GM21576 (cell line): Measurements from ENCODE around the gene ADAMTS17.

ENCODE experiments used
- ATAC-seq: cut with Tn5 transposase; IDR thresholded peaks from one replicate; pipeline ENCODE4 v1.9.1; 2021; ENCODE audit warnings: mild to moderate bottlenecking, moderate library complexity; ENCODE audit not compliant: unreplicated experiment

Gene ADAMTS17

DNA sequence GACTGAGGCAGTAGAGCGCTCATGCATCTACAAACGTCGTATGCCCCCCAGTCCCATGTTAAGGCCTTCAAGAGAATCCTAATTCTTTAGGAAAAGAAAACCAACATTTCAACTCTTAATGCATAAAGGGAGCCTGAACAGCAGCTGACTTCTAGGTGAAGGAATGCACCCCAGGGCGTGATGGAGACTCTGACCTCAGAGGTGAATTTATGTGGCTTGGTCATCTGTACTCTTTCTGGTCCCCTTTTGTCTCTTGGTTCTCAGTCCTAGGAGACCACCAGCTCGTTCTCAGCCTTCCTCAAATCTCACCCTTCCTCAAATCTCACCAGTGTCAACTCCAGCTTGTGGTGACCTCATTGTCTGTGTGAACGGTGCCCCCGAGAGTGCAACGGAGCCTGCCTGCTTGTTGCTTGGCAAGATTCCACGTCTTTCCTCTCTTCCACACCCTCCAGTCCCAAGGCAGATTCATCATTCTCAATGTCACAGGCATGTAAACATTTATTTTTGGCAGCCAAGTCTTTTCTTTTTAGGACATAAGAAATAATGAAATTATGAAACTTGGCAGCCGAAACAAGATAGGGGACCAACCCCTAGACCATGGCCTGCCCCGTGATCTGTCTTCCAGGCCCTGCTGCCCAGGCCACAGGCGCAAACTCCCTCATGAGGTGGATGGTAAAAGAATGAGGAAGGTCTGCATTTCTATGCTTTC lies 166.2 kb downstream of the ADAMTS17 start:
- no peak for ATAC-seq

DNA sequence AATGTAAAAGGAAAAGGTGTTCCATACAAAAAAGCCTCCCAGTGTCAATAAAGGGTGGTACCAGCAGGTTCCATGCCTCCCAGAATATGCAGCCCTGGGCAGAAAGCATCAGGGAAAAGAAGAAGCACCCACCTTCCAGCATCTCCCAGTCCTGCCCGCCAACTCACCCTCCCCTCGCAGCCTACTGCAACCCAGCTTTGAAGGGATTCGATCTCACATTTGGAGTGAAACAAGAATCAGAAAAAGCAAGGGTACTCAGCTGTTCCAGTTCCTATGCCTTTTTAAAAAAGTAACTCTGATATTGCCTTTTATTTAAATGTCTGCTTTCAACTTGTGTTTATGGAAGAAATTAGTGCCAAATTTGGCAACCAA lies 166.9 kb downstream of the ADAMTS17 start:
- ATAC-seq, result no peak

DNA sequence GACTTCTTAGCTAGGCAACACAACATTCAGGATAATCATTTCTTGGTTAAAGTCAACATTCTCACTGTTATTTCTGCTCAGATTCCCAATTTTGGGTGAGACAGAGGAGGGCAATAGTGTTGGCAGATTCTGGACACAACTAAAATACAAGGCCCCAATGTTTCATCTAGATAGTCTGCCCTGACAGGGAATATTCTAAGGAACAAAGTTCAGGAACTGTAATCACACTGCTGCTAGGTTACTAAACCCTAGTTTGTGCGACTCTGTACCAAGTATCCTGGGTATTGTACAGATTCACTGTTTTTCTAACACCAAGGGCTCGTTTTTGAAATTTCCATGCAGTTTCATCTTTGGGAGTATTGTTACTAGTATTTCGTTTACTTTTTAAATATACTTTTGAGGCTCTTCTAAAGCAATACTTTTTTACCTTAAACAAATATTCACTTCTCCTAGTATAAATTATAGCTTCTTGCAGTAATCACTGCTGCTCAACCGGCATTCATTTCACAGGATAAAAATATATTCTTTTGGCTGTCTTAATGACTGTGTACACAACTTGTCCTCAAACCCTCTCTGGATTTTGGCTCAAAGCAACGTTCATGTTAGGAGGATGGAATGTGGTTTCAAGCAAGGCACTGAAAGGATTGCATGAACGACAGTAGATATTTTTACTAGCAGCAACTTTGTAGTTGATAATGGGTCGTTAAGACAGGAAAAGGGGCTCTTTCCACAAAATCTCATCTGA lies 167.4 kb downstream of the ADAMTS17 start:
- ATAC-seq, result no peak

DNA sequence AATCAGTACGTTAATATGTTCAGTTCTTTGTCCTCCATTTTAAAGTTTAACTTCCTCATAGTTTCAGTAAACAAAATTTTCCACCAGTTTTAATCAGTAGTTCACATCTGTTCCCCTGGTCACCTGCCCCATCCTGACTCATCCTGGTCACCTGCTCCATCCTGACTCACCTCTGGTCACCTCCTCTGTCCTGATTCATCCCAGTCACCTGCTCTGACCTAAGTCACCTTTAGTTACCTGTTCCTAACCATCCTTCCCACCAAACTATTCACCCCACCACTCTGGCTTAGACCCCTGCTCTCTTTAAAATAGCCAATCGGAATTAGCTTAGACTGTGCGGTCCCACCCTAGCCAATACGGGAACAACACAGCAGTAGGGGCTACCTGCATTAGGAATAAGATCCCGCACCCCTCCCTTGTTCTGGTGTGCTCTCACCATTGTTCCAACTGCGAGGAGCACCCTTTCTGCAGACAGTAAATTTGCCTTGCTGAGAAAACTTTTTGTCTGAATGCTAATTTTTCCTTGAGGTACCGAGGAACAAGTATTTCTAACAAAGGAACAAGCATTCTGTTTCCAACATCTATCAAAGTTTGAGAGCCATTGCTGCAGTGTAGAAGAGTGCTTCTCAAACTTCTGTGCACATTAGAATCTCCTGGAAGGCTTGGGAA lies 169.3 kb downstream of the ADAMTS17 start:
- ATAC-seq, result no peak

DNA sequence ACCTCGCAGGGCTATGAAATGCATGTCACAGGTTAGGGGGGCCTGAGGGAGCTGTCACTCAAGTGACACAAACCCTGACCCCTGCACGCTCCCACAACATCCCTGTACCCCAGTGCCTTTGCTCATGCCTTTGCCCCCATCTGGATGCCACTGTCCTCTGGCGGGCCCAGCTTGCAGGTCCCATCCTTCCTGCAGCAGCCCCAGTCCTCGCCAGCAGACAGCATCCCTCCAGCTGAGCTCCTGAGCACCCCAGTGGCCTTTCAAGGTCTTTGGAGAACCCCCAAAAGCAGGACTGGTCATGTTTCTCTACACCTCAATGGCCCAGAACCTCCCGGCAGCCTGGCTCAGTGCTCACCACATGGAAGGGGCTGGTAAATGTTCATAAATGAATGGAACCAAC lies 170.4 kb downstream of the ADAMTS17 start:
- no peak for ATAC-seq

DNA sequence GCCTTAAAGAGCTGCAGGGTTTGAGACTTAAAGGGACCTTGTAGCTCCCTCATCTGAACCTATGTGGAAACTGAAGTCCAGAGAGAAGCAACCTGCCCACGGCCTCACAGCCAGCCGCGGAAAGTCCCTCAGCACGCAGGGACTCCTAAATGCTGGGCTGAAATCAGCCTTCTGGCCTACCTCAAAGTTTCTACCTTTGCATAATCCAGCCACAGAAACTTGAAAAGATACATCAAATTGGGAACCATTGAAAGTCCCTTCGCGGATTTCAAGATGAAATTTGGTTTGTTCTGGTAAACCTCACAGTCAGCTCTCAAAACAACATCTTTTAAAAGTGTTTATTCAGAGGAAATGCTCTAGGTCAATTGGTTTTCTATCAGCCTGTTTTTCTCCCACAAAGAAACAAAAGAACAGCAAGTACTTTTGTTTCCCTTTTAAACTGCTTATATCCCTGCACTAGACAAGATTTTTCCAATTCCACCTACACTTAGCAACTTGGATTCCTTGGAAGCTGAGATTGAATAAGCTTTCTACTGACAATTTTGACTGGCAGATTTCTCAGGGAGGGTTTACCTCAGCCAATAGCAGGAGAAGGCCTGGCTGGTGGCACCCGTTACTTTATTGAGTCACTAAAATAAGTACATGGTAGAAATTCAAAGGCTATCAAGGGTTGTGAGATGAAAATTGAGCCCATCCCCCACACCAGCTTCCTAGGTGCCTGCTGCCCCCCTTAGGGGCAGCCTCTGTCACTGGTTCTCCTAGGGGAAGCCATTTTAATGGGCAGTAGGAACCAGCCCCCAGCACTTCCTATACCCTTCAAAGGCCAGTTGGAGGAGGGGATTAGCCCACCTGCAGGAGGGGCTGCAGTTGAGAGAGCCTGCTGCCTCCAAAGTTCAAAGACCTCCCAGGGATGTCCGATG lies 171.2 kb downstream of the ADAMTS17 start:
- ATAC-seq, result peak; percentile 92

DNA sequence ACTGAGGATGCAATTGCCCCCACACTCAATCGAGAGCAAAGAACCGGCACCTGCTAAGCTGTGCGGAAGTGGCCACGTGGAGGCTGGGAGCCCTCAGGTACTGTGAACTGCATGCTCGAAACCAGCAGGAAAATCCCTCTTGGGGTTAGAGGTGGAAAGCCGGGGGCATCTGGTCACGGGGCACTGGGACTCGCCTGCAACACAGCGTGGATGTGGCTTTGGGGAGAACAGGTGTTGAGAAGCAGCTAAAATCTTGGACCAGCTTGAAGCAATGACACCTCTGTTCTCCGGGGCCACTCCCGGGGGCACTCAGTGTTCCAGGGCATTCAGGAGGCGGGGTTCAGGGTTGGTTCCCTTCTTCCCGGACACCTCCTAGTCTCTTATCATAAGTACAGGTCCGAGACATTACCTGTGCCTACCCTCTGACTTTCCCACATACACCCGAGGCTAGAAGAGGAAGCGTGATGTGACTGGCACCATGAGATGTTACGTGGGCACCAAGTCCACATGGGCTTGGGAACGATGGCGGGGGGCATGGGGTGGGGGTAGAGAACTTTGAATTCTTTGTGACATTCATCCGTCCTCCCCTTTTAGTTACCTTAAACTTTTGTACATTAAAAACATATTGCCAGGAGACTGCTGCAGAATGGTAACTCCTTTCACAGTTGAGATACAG lies 172.0 kb downstream of the ADAMTS17 start:
- no peak for ATAC-seq

DNA sequence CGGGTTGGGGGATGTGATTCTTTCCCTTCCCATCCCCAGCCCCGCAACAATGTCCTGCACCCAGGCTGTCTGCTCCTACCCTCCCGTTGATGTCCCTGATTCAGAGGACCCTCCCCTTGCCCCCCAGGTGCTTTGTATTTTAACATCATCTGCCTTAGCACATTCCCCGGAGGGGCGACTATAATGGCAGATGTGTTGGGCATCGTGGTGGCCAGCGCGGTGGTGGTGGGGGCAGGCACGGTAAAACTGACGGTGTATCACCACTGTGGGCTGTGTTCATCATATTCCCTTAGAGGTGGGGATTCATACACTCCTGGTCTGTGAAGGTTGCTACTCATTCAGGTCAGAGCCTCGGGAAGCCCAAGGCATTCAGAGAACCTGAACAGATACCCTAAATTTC lies 173.0 kb downstream of the ADAMTS17 start:
- ATAC-seq, result no peak

DNA sequence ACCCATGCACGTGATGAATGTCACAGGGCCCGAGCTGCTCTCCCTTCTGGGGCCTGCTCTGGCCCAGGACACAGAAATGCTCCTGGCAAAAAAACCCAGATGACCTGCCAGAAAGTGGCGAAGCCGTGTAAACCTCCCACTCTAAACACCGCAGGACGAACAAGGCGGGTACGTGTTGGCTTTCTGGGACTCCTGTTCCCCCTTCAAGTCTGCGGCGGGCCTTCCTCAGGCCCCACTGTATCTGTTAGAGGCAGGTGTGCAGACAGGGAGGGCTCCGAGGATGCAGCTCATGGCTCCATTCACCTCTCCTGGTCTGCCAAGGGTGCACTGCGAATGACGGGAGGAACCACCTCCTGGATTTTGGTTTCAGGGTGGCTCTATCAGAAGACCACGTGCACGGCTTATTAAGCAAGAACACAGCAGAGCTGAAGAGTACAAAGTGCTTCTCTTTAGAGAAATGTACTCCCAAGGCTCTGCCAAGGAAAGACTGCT lies 173.8 kb downstream of the ADAMTS17 start:
- ATAC-seq, result no peak

DNA sequence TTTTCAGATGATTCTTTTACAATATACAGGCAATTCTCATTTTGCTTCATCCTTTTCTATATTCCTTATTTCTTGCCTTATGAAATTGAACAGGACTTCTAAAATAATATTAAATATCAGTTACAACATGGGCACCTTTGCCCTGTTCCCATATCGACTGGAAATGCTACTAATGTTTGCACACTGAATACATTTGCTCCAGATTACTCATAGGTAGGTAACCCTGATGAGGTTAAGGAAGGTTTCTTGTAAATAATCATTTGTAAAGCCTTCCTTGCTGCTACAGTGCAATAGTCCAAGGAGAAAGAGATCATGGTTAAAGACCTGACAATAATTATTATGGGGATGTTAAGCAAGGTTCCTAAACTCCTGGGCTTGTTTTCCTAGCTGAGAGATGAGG lies 175.5 kb downstream of the ADAMTS17 start:
- no peak for ATAC-seq

DNA sequence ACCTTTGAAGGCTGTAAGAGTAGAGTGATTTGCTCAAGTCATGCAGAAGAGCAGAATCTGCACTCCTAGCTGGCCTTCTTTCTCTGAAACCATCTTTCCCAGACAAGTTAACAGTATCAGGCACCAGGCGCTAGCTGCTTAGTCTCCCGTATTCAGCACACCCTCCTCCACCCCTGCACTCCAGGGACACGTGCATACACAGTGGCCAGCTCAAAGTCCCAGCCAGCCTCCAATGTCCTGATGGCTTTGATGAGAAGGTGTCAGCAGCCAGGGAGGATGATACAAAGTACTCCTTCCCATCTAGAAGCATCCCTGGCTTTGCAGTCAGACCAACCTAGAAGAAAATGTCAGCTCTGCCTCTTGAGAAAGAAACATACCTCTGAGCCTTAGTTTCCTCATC lies 177.8 kb downstream of the ADAMTS17 start:
- ATAC-seq, result no peak

DNA sequence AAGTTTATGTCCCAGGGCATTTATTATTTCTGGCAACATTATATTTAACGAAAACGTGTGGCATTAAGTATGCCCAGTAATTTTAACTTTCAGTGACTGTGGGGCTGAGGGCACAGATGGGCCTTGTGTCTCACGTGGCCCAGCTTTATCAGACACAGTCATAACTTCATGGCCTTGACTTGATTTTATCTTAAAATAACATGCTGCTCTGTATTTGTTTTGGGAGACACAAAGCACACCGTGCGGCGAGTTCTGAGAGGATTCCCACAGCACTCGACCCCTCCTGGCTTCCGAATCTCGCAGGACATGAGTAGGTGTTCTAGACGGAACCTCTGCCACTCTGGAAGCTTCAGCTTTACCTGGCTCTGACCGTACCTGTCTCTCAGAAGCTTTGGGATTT lies 180.8 kb downstream of the ADAMTS17 start:
- ATAC-seq, result no peak

DNA sequence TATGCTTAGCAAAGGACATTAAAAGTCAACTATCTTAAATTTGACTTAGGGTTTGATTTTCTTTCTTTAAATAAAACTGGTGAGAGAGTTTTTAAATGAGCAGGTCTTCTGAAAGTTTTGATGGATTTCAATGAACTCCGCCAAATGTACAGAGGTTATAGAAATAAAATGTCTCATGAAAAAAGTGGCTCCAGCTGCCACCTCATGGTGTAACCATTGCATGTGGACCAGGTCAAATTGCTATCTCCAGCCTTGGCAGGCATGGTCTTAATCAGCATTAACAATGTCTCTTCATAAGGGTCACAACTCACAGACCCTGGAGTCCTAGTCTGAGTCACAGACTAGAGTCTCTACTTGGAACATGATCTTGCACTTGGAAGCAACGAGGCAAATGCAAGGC lies 182.3 kb downstream of the ADAMTS17 start:
- no peak for ATAC-seq

DNA sequence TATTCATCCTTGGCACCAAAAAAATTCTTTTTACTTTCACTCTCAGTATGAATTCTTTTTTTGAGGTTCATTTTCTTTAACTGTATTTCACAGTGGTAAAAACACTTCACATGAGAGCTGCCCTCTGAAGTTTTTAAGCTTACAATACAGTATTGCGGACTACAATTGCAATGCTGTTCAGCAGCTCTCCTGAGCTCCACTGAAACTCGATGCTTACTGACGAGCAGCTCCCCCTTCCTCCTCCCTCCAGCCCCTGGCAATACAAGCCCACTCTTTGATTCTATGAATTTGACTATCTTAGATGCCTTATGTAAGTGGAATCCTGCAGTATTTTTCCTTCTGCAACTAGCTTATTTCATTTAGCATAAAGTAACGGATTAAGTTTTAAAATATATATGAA lies 183.4 kb downstream of the ADAMTS17 start:
- ATAC-seq, result no peak

DNA sequence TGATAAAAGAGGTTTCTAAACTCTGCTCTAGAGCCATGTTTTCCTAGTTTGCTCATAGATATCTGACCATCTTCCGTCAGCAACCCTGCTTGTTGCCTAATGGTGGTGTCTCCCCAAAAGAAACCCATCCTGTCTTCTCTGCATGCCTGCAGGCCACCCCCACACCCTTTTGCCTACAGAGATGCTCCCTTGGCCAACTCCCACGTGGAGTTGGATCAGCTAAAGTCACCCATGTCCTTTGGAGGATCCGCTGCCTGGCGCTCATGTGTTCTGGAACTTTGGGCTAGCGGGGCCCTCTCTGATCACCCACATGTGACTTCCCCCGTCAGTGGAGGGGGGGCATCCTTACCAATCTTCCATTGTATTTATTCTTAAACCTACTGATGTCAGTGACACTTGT lies 185.6 kb downstream of the ADAMTS17 start:
- ATAC-seq, result no peak

DNA sequence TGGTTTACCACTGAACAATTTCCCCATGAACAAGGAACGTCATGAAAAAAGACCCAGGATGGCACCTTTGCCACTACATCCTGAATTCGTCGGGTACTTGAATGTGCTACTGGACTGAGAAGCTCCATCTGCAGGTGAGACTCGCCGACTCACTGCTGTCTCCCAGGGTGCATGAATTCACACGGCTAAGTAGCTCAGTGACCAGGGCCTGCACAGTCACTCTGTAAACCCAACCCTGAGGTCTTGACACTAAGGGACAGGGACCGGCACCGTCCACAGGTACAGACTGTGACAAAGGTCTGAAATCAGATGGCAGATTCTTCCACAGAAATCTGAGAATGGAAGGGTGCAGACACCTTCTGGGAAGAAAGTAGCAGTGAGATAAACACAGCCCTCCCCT lies 187.4 kb downstream of the ADAMTS17 start:
- no peak for ATAC-seq

DNA sequence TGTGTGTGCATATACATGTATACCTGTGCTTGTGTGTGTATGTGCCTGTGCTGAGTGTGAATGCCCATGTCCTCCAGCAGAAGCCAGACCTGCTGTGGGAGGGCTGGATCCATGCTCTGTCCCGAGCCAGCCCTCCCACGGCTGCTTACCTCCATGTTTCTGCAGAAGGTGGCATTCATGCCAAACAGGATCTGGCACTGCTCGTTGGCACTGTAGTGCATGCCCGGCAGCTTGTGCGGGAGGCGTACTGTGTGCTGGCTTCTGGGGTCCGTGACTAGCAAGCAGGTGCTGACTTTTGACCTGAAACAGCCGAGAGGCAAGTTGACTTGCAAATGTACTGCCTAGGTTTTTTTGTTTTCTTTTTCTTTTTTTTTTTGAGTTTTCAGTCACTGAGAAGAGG lies 189.3 kb downstream of the ADAMTS17 start:
- no peak for ATAC-seq

DNA sequence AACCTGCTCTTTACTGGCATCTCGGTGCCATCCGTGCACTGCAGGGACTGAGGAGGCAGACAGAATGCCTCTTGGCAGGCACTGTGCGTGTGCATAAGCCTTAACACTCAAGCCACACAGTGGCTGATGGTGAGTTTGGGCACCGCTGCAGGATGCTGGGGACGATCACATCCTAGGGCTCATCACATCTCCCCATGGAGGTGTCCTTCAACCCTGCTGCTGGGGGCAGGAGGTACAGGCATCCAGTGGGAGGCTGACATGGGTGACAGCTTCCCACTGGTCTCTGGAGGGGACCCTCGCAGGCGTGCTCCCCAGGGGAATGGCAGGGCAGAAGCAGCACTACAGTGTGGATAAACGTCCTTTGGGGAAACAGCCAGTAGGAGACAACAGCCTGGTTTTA lies 190.9 kb downstream of the ADAMTS17 start:
- ATAC-seq, result no peak

DNA sequence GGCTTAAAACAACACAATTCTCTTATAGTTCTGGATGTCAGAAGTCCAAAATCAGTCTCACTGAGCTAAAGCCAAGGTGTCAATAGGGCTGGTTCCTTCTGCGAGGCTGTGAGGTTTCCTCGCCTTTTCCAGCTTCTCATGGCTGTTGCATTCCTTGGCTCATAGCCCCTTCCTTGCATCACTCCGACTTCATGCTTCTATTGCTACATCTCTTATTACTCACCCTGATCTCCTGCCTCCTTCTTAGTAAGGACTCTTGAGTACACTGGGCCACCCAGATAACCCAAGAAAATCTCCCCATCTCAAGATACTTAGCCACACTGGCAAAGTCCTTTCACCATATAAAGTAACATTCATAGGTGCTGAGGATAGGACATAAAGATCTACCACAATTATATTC lies 193.9 kb downstream of the ADAMTS17 start:
- no peak for ATAC-seq

DNA sequence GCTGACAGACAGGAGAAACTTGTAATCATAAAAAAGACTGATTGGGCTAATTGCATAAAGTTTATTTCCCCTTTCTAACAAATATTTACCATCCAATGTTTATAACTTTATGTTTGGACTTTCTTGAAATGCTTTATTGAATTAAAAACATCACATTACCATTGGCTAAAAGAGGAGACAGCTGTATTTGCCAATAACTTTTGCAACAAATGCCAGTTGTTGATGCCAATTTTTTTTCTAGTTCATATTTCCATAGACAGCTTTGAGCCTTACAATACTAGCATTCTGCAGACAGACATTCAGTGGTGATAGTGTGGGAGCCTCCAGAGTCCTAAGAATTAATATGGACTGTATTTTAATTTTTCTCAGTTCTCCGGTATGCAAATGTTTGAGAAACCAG lies 198.4 kb downstream of the ADAMTS17 start:
- ATAC-seq, result no peak
